Measurements from ENCODE around the gene AP1B1.

The AP1B1 gene

DNA sequence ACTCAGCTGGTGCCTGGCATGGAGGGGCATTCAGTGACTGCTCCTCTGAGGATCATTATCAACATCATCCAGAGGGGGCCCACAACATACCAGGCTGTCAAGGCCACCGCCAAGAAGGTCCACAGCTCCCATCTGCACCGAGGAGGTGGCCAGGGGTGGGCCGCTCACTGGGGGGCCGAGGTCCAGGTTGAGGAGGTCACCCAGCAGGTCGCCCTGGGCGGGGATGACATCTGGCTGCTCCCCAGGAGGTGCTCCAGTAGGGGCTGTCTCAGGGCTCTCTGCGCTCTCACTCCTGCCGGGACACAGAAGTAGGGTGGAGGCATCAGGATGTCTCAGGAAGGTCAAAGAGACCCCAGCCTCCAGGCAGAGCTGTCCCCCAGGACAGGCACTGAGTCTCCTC, 47.8 kb downstream of the AP1B1 start:
- H3K4me3 ChIP-seq (ENCODE audit: low read depth, low read length), result no peak overlapping the region
- TF ChIP-seq, protein P1, sequence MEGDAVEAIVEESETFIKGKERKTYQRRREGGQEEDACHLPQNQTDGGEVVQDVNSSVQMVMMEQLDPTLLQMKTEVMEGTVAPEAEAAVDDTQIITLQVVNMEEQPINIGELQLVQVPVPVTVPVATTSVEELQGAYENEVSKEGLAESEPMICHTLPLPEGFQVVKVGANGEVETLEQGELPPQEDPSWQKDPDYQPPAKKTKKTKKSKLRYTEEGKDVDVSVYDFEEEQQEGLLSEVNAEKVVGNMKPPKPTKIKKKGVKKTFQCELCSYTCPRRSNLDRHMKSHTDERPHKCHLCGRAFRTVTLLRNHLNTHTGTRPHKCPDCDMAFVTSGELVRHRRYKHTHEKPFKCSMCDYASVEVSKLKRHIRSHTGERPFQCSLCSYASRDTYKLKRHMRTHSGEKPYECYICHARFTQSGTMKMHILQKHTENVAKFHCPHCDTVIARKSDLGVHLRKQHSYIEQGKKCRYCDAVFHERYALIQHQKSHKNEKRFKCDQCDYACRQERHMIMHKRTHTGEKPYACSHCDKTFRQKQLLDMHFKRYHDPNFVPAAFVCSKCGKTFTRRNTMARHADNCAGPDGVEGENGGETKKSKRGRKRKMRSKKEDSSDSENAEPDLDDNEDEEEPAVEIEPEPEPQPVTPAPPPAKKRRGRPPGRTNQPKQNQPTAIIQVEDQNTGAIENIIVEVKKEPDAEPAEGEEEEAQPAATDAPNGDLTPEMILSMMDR (IDR thresholded peaks at IDR 0.05; ENCODE audit: low read depth, low read length, missing control alignments), result no peak
- in situ Hi-C loops (cut with HindIII; ENCODE audit: low sequenced_read_pairs), result no loop called here
- no peak for DNase-seq (ENCODE audit: low read depth)

GRCh38 chr22:29339381-29340235, 48.8 kb downstream of the AP1B1 start:
- no peak for DNase-seq (ENCODE audit: low read depth)
- H3K4me3 ChIP-seq (ENCODE audit: low read depth, low read length), result no peak overlapping the region
- in situ Hi-C loops (cut with HindIII; ENCODE audit: low sequenced_read_pairs), result no loop called here
- TF ChIP-seq, protein P1 (IDR thresholded peaks at IDR 0.05; ENCODE audit: low read depth, low read length, missing control alignments), result no peak

DNA sequence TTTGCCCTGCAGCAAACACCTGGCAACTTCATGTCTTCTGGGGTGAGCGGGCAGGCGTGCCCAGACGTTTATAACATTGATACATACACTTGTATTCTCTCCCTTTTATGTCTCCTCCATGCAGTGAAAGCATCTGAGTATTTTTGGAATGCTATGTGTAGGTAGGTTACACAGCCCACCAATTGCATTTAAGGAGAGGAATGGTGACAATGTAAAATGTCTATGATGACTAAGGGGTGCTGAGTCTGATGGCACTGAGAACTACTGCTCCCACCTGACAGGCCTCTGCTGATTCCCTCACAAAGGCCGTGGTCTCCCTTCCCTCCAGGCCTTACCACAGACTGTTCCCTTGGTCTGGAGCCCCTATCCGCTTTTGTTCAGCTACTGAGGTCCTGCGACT, 50.0 kb downstream of the AP1B1 start:
- no peak overlapping the region for H3K4me3 ChIP-seq (ENCODE audit: low read depth, low read length)
- TF ChIP-seq, protein P1 (IDR thresholded peaks at IDR 0.05; ENCODE audit: low read depth, low read length, missing control alignments), result no peak
- in situ Hi-C loops (cut with HindIII; ENCODE audit: low sequenced_read_pairs), result no loop called here
- DNase-seq (ENCODE audit: low read depth), result no peak

- TF ChIP-seq, protein P1 (IDR thresholded peaks at IDR 0.05; ENCODE audit: low read depth, low read length, missing control alignments), result no peak
- in situ Hi-C loops (cut with HindIII; ENCODE audit: low sequenced_read_pairs), result no loop called here
- no peak overlapping the region for H3K4me3 ChIP-seq (ENCODE audit: low read depth, low read length)
- no peak for DNase-seq (ENCODE audit: low read depth)
These were observed 50.6 kb downstream of the AP1B1 start for GRCh38 chr22:29337631-29338284.

- TF ChIP-seq, protein P1 (IDR thresholded peaks at IDR 0.05; ENCODE audit: low read depth, low read length, missing control alignments), result no peak
- H3K4me3 ChIP-seq (ENCODE audit: low read depth, low read length), result no peak overlapping the region
- in situ Hi-C loops (cut with HindIII; ENCODE audit: low sequenced_read_pairs), result no loop called here
- no peak for DNase-seq (ENCODE audit: low read depth)
These were observed 51.4 kb downstream of the AP1B1 start for GRCh38 chr22:29336751-29337490.

DNA sequence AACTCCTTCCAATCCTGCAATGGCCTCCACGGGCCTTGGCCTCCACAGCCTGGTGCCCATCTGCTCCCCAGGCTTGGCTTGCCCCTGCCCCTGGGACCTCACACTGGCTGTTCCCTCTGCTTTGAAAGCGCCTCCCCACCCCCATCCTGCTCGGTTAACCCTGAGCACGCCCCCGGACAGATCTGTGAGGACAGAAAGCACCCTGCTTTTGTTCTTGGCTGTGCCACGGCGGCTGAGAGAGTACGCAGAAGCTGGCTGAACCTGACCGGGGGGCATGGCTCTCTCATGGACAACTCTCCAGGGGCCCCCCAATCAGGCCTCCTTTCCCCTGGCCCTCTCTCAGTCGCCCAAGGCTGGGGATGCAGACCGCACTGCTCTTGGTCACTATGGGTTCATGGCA, 52.7 kb downstream of the AP1B1 start:
- H3K4me3 ChIP-seq (ENCODE audit: low read depth, low read length), result no peak overlapping the region
- TF ChIP-seq, protein P1 (IDR thresholded peaks at IDR 0.05; ENCODE audit: low read depth, low read length, missing control alignments), result no peak
- in situ Hi-C loops (cut with HindIII; ENCODE audit: low sequenced_read_pairs), result no loop called here
- DNase-seq (ENCODE audit: low read depth), result no peak

All from astrocyte of the cerebellum (primary cell).